Esophagus squamous epithelium (tissue), 5 donors: ENCODE measurements around the gene TENT4B. TPM values are rescaled to one million over a fixed set of nuclear protein-coding genes. Genes with fewer than 3 reads are reported as not detected.

ENCODE experiments used
- DNase-seq: peaks from one replicate; lab custom pipeline; 2025; lab: John Stamatoyannopoulos, UW
- H3K27ac ChIP-seq, 4 donors: fragments of 200-600 bp; sonication (generic); one replicate each; pipeline ENCODE4 v1.5.1; 2016 to 2019; ENCODE audit warnings: mild to moderate bottlenecking in 1 of 4
- H3K27me3 ChIP-seq, 4 donors: fragments of 200-600 bp; sonication (generic); 1 replicate in 3 of 4; 2 replicates in 1 of 4; pipeline versions ENCODE4 v1.5.1 to v1.6.0; 2017 to 2021; ENCODE audit warnings: antibody characterized with exemption in 1 of 4
- H3K36me3 ChIP-seq, 3 donors: fragments of 200-600 bp; sonication (generic); one replicate each; pipeline ENCODE4 v1.5.1; 2016 to 2019
- H3K4me1 ChIP-seq, 3 donors: fragments of 200-600 bp; sonication (generic); one replicate each; pipeline ENCODE4 v1.5.1; 2017 to 2019
- H3K4me3 ChIP-seq, 4 donors: fragments of 200-600 bp; sonication (generic); 1 replicate in 3 of 4; 2 replicates in 1 of 4; pipeline ENCODE4 v1.5.1; 2016 to 2019; ENCODE audit warnings: mild to moderate bottlenecking in 2 of 4, moderate library complexity in 1 of 4
- H3K9me3 ChIP-seq, 3 donors: fragments of 200-600 bp; sonication (generic); one replicate each; pipeline ENCODE4 v1.5.1; 2016 to 2019
- CTCF ChIP-seq, 6 experiments: fragments of 450-650 bp in 4 of 6; fragments of 200-600 bp in 2 of 6; sonication (generic) in 2 of 6; IDR thresholded peaks; one replicate each; pipeline ENCODE4 v1.5.1; 2016 to 2019; ENCODE audit warnings: antibody characterized with exemption in 6 of 6, mild to moderate bottlenecking in 4 of 6, moderate library complexity in 4 of 6
- POLR2A ChIP-seq, 4 donors: fragments of 450-650 bp; IDR thresholded peaks; one replicate each; pipeline ENCODE4 v1.6.1; 2017; ENCODE audit warnings: antibody characterized with exemption in 4 of 4, mild to moderate bottlenecking in 4 of 4, moderate library complexity in 3 of 4
- WGBS, 2 donors: methylation state at CpG; one replicate each; pipeline ENCODE4 v1.1.5; 2018; 5-methylcytosine and 5-hydroxymethylcytosine counted together
- intact Hi-C: fragments of 100-400 bp; cut with DNase I; formaldehyde crosslinking; loops from one replicate; pipeline ENCODE4 v1.15.0; 2022
- small RNA-seq, 4 donors: library from RNA; depleted of rRNA; stranded (forward); fragments of <200 nt; gene quantifications; one replicate each; pipeline ENCODE3, GENCODE V24; 2016
- total RNA-seq, 4 donors: library from RNA; depleted of rRNA; stranded (reverse); fragments of >200 nt; gene quantifications; one replicate each; pipeline ENCODE4 v1.1.0, GENCODE V29; 2016
- donor health status: DM: yes; HTN: yes; CAD: no.

TENT4B gene
- total RNA-seq, 4 donors from 2014 or later: 6.3 to 11.4 (median 8.4) TPM

DNA sequence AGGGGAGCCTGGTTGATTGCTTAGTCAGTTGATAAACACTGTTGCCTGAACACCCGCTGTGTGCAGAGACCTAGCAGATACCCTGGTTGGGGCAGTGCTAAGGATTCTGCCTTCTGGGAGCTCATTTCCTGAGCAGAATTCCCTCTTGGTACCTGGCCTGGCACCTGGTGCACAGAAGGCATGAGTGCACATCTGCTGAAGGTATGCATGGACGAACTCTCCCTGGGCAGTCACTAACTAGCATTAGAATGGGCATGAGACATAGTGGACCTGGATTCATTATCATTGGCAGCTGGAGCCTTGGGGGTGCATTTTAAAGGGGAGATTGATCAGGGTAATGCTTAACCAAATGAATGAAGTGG, 126.4 kb downstream of the TENT4B start:
- WGBS, 2 donors: 59% methylated on average over 2 of the region's 2 CpGs; no CpG with 5 or more reads in 1 of the 2 donors
- H3K27me3 ChIP-seq: no peaks in the 10 kb centered on the region
- no peaks in the 10 kb centered on the region for H3K36me3 ChIP-seq
- no peak for DNase-seq
- no peak overlapping the region for H3K4me3 ChIP-seq
- H3K9me3 ChIP-seq: no peaks in the 10 kb centered on the region
- intact Hi-C loops: no loop called here
- H3K4me1 ChIP-seq: peaks cover 14 to 70% (median 27%) of the 10 kb centered on the region in 3 donors
- peak overlapping the region in 2 of 4 donors; percentile 42 to 63 for H3K27ac ChIP-seq
- no peak for TF ChIP-seq CTCF (IDR thresholded peaks at IDR 0.05)
- TF ChIP-seq POLR2A (IDR thresholded peaks at IDR 0.05): no peak

GRCh38 chr16:50280932-50281331, 127.8 kb downstream of the TENT4B start:
- peak overlapping the region in 3 of 4 donors; percentile 4 to 73 (median 47) for H3K27ac ChIP-seq
- intact Hi-C loops: no loop called here
- TF ChIP-seq POLR2A (IDR thresholded peaks at IDR 0.05) (no peak), CTCF (IDR thresholded peaks at IDR 0.05) (no peak)
- peaks cover 16 to 69% (median 32%) of the 10 kb centered on the region in 3 donors for H3K4me1 ChIP-seq
- no peak for DNase-seq
- H3K27me3 ChIP-seq: no peaks in the 10 kb centered on the region
- H3K36me3 ChIP-seq: no peaks in the 10 kb centered on the region
- no peak overlapping the region for H3K4me3 ChIP-seq
- 90 to 100% methylated on average over 1 to 2 of the region's 5 CpGs for WGBS, 2 donors
- no peaks in the 10 kb centered on the region for H3K9me3 ChIP-seq

Small RNA genes lying within 50 kb of the gene (small RNA-seq; reads per million reads assigned to genes)
- gene RF00156 (0 to 0.09 (median 0) reads per million in 4 donors), gene RPL10P14 (0 reads per million in 4 donors)

Other genes with a start within 250 kb of the TENT4B start
- gene CNEP1R1, start 128.1 kb upstream of the TENT4B start, total RNA-seq: 10 to 100 TPM; 14.1 to 18.4 (median 14.9) TPM
- 10 to 100 TPM; 13.7 to 31.2 (median 16.4) TPM for gene HEATR3, start 87.3 kb upstream of the TENT4B start, total RNA-seq
- gene ADCY7, start 113.2 kb downstream of the TENT4B start, total RNA-seq: 10 to 100 TPM; 21.2 to 23.9 (median 23.3) TPM
- 10 to 100 TPM; 42.0 to 81.9 (median 51.4) TPM for gene BRD7, start 215.7 kb downstream of the TENT4B start, total RNA-seq